Neural cell (in vitro differentiated cells): ENCODE measurements around the gene AGBL1. TPM values are rescaled to one million over a fixed set of nuclear protein-coding genes. Genes with fewer than 3 reads are reported as not detected.

Experiments used
- H2AFZ ChIP-seq: fragments of 200-600, 300-800 bp; sonication (generic), shearing (Covaris generic); 2 replicates; pipeline ENCODE4 v1.6.0; 2014; ENCODE audit warnings: low read depth, mild to moderate bottlenecking, antibody characterized with exemption, low read length, moderate library complexity
- H3F3A ChIP-seq: fragments of 200-600 bp; shearing (Covaris generic); 2 replicates; pipeline ENCODE4 v1.6.1; 2016; ENCODE audit warnings: mild to moderate bottlenecking, moderate library complexity, mixed read lengths, antibody characterized with exemption, low read length; ENCODE audit not compliant: insufficient read depth, poor library complexity, severe bottlenecking
- H3K27ac ChIP-seq: fragments of 200-600, 300-800 bp; sonication (generic), shearing (Covaris generic); 2 replicates; pipeline ENCODE4 v1.5.1; 2014; ENCODE audit warnings: mild to moderate bottlenecking, low read length, moderate library complexity
- H3K27me3 ChIP-seq: fragments of 300-800, 200-600 bp; sonication (generic), shearing (Covaris generic); 2 replicates; pipeline ENCODE4 v1.6.0; 2014; ENCODE audit warnings: mild to moderate bottlenecking, low read depth, low read length, moderate library complexity; ENCODE audit not compliant: insufficient read depth
- H3K36me3 ChIP-seq: fragments of 300-800, 200-600 bp; sonication (generic), shearing (Covaris generic); 2 replicates; pipeline ENCODE4 v1.5.1; 2014; ENCODE audit warnings: mild to moderate bottlenecking, antibody characterized with exemption, low read length, moderate library complexity; ENCODE audit not compliant: insufficient read depth
- H3K4me2 ChIP-seq: fragments of 300-800, 200-600 bp; sonication (generic), shearing (Covaris generic); 2 replicates; pipeline ENCODE4 v1.6.0; 2014; ENCODE audit warnings: mild to moderate bottlenecking, low read length
- H3K4me3 ChIP-seq: fragments of 300-800, 200-600 bp; sonication (generic), shearing (Covaris generic); 2 replicates; pipeline ENCODE4 v1.5.1; 2014; ENCODE audit warnings: mild to moderate bottlenecking, low read length, moderate library complexity
- H3K79me2 ChIP-seq: fragments of 200-600 bp; shearing (Covaris generic); replicated peaks from 2 replicates; pipeline ENCODE4 v1.6.0; 2014; ENCODE audit warnings: mild to moderate bottlenecking, low read length, moderate library complexity; ENCODE audit not compliant: insufficient read depth
- H3K9ac ChIP-seq: fragments of 300-800, 200-600 bp; sonication (generic), shearing (Covaris generic); 2 replicates; pipeline ENCODE4 v1.6.1; 2016; ENCODE audit warnings: mild to moderate bottlenecking, low read length, mixed read lengths
- H3K9me2 ChIP-seq: fragments of 200-600 bp; shearing (Covaris generic); 2 replicates; pipeline ENCODE4 v1.6.1; 2016; ENCODE audit warnings: mild to moderate bottlenecking, low read length, mixed read lengths; ENCODE audit not compliant: insufficient read depth
- H3K9me3 ChIP-seq: fragments of 200-600, 300-800 bp; sonication (generic), shearing (Covaris generic); 2 replicates; pipeline ENCODE4 v1.6.1; 2016; ENCODE audit warnings: mild to moderate bottlenecking, mixed run types, low read length, moderate library complexity, mixed read lengths
- H4K20me1 ChIP-seq: fragments of 200-600 bp; shearing (Covaris generic); 2 replicates; pipeline ENCODE4 v1.6.1; 2016; ENCODE audit warnings: mild to moderate bottlenecking, mixed run types; ENCODE audit not compliant: insufficient read depth
- CTCF ChIP-seq: fragments of 450-650 bp; IDR thresholded peaks from 2 replicates; pipeline ENCODE4 v1.5.1; 2014; ENCODE audit warnings: antibody characterized with exemption, mild to moderate bottlenecking, moderate library complexity; ENCODE audit not compliant: poor library complexity, severe bottlenecking
- EP300 ChIP-seq: fragments of 450-650 bp; conservative IDR thresholded peaks from 2 replicates; pipeline ENCODE4 v1.6.1; 2014; ENCODE audit warnings: antibody characterized with exemption, mild to moderate bottlenecking, moderate library complexity; ENCODE audit not compliant: poor library complexity, severe bottlenecking
- EZH2 ChIP-seq: fragments of 200-600, 300-800 bp; shearing (Covaris generic), sonication (generic); IDR thresholded peaks from 2 replicates; pipeline ENCODE4 v1.6.1; 2014; ENCODE audit warnings: antibody characterized with exemption, low read length, borderline replicate concordance, mild to moderate bottlenecking; ENCODE audit not compliant: insufficient read depth, poor library complexity, severe bottlenecking
- MXI1 ChIP-seq: fragments of 450-650 bp; conservative IDR thresholded peaks from 2 replicates; pipeline ENCODE4 v1.6.1; 2014; ENCODE audit warnings: antibody characterized with exemption, mild to moderate bottlenecking; ENCODE audit not compliant: poor library complexity, severe bottlenecking
- POLR2AphosphoS5 ChIP-seq: IDR thresholded peaks from 2 replicates; pipeline ENCODE4 v1.6.1; 2012
- RAD21 ChIP-seq: fragments of 450-650 bp; conservative IDR thresholded peaks from 2 replicates; pipeline ENCODE4 v1.6.1; 2014; ENCODE audit warnings: antibody characterized with exemption, mild to moderate bottlenecking, moderate library complexity
- REST ChIP-seq: IDR thresholded peaks from 2 replicates; pipeline ENCODE4 v1.6.1; 2012; ENCODE audit warnings: borderline replicate concordance
- SMC3 ChIP-seq: fragments of 450-650 bp; conservative IDR thresholded peaks from 2 replicates; pipeline ENCODE4 v1.6.1; 2014; ENCODE audit warnings: antibody characterized with exemption, mild to moderate bottlenecking, moderate library complexity; ENCODE audit not compliant: poor library complexity
- TAF1 ChIP-seq: IDR thresholded peaks from 2 replicates; pipeline ENCODE4 v1.6.1; 2012; ENCODE audit warnings: low read depth
- polyA plus RNA-seq: library from polyadenylated mRNA; depleted of rRNA; stranded (reverse); fragments of >200 nt; gene quantifications from 2 replicates; pipeline ENCODE4 v1.2.3, GENCODE V29; 2014

AGBL1 gene
- polyA plus RNA-seq, 1 donor from 2014 or later = 0.12 TPM

GRCh38 chr15:86362555-86362954 lies 282.9 kb downstream of the AGBL1 start:
- TF ChIP-seq SMC3 = no peak
- TF ChIP-seq MXI1 = no peak
- no peak for TF ChIP-seq EZH2
- TF ChIP-seq REST = no peak
- TF ChIP-seq TAF1 = no peak
- no peak for TF ChIP-seq CTCF
- TF ChIP-seq EP300 = no peak
- TF ChIP-seq POLR2AphosphoS5 = no peak
- TF ChIP-seq RAD21 = no peak
- Histone ChIP-seq H3K27ac (no peak overlapping the region), H3K36me3 (no peaks in the 10 kb centered on the region), H3K4me2 (no peak overlapping the region), H4K20me1 (no peaks in the 10 kb centered on the region), H3F3A (no peaks in the 10 kb centered on the region), H3K9me2 (no peaks in the 10 kb centered on the region), H3K9ac (no peak overlapping the region), H2AFZ (no peak overlapping the region), H3K9me3 (no peaks in the 10 kb centered on the region), H3K27me3 (no peaks in the 10 kb centered on the region), H3K79me2 (no peaks in the 10 kb centered on the region), H3K4me3 (no peak overlapping the region)

GRCh38 chr15:86373147-86373546 lies 293.5 kb downstream of the AGBL1 start:
- Histone ChIP-seq H4K20me1 (no peaks in the 10 kb centered on the region), H2AFZ (no peak overlapping the region), H3K9ac (no peak overlapping the region), H3K27me3 (no peaks in the 10 kb centered on the region), H3K4me2 (no peak overlapping the region), H3K4me3 (no peak overlapping the region), H3K27ac (no peak overlapping the region), H3F3A (no peaks in the 10 kb centered on the region), H3K36me3 (no peaks in the 10 kb centered on the region), H3K9me2 (no peaks in the 10 kb centered on the region), H3K79me2 (no peaks in the 10 kb centered on the region), H3K9me3 (no peaks in the 10 kb centered on the region)
- TF ChIP-seq POLR2AphosphoS5 (no peak), REST (no peak), EZH2 (no peak), EP300 (no peak), SMC3 (no peak), CTCF (no peak), RAD21 (no peak), MXI1 (no peak), TAF1 (no peak)
